ENCODE data around the gene TENM4.

TENM4 gene

DNA sequence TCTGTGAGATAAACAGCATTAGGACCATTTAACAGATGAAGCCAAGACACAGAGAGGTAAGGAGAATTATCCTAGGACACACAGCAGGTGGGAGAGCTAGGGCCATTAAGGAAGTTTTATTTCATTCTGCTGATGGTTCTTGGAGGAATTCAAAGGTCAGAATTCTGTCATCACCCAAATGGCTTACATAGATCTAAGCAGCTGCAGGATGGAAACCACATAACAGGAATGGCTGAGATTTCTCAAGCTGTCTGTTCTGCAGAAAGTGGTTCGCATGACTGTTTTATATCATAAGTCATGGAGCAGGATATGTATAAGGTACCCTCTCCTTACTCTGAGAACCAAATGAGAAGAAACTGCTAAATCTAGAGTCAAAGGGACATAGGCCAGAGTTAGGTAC is 702.9 kb downstream of the TENM4 start:
- ChIA-PET POLR2A (no interaction called here), CTCF (interaction anchor here (1.0 kb wide), 1 partner anchor 22 kb away, joined by 3 read pairs; no protein-coding TSS in a partner anchor)
- no peak for DNase-seq (ENCODE audit: extremely low spot score)
- no peak for TF ChIP-seq FOXA1 (IDR thresholded peaks at IDR 0.05)
- TF ChIP-seq LEF1 (IDR thresholded peaks at IDR 0.05; ENCODE audit: borderline replicate concordance), result no peak
- no peak for TF ChIP-seq ARNT (IDR thresholded peaks at IDR 0.05)
- no peak for TF ChIP-seq HDGF (IDR thresholded peaks at IDR 0.05; ENCODE audit: borderline replicate concordance)
- no peak for TF ChIP-seq ZNF384 (IDR thresholded peaks at IDR 0.05)
- no peak for TF ChIP-seq FOXK2 (IDR thresholded peaks at IDR 0.05)
- no peak for TF ChIP-seq ELF4 (IDR thresholded peaks at IDR 0.05)
- TF ChIP-seq CTBP1 (IDR thresholded peaks at IDR 0.05; ENCODE audit: borderline replicate concordance), result no peak
- no peak for TF ChIP-seq SP1 (IDR thresholded peaks at IDR 0.05)
- TF ChIP-seq BHLHE40 (IDR thresholded peaks at IDR 0.05; ENCODE audit: borderline replicate concordance), result no peak
- TF ChIP-seq L3MBTL2 (conservative IDR thresholded peaks at IDR 0.05), result no peak
- TF ChIP-seq, protein P1, sequence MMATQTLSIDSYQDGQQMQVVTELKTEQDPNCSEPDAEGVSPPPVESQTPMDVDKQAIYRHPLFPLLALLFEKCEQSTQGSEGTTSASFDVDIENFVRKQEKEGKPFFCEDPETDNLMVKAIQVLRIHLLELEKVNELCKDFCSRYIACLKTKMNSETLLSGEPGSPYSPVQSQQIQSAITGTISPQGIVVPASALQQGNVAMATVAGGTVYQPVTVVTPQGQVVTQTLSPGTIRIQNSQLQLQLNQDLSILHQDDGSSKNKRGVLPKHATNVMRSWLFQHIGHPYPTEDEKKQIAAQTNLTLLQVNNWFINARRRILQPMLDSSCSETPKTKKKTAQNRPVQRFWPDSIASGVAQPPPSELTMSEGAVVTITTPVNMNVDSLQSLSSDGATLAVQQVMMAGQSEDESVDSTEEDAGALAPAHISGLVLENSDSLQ (IDR thresholded peaks at IDR 0.05), result no peak
- TF ChIP-seq TARDBP (IDR thresholded peaks at IDR 0.05), result no peak
- no peak for TF ChIP-seq NFRKB (IDR thresholded peaks at IDR 0.05)

DNA sequence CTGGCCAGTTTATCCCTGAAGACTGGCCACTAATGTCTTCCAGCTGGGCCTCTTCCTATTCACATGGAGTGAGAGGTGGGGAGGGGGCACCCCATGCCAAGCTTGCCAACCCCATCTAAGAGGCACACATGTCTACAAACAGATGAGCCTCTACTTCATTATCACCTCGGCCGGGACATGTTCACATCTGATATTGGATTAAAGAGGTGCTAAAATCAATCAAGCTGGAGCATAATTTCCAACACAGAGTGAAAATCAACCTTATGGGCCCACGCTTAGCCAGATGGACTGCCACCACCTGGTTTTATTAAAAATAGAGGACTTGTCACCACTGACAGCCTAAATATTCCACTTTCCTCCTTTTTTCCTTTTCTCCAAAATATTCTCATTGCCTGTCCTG is 703.5 kb downstream of the TENM4 start:
- ChIA-PET POLR2A (no interaction called here), CTCF (interaction anchor here (1.0 kb wide), 1 partner anchor 22 kb away, joined by 3 read pairs; no protein-coding TSS in a partner anchor)
- DNase-seq (ENCODE audit: extremely low spot score), result no peak
- TF ChIP-seq FOXM1 (IDR thresholded peaks at IDR 0.05; ENCODE audit: borderline replicate concordance) (no peak), SUZ12 (IDR thresholded peaks at IDR 0.05) (no peak), ZNF384 (IDR thresholded peaks at IDR 0.05) (no peak), L3MBTL2 (conservative IDR thresholded peaks at IDR 0.05) (no peak), SP1 (IDR thresholded peaks at IDR 0.05) (no peak), BHLHE40 (IDR thresholded peaks at IDR 0.05; ENCODE audit: borderline replicate concordance) (no peak), LEF1 (IDR thresholded peaks at IDR 0.05; ENCODE audit: borderline replicate concordance) (no peak), ARNT (IDR thresholded peaks at IDR 0.05) (no peak), CTBP1 (IDR thresholded peaks at IDR 0.05; ENCODE audit: borderline replicate concordance) (no peak)
- TF ChIP-seq, protein P1 (IDR thresholded peaks at IDR 0.05), result no peak

DNA sequence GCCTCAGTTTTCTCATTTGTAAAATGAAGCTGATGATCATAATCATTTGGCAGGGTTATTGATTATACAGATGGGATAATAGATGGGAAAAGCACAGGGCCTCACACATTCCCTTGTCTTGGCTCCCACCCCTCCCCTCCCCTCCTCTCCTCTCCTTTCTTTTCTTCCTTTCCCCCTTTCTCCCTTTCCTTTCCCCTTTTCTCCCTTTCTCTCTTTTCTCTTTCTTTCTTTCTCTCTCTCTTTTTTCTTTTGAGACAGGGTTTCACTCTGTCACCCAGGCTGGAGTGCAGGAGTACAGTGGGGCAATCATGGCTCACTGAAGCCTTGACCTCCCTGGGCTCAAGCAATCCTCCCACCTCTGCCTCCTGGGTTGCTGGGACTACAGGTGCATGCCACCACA is 705.1 kb downstream of the TENM4 start:
- POLR2A ChIA-PET, result no interaction called here
- DNase-seq (ENCODE audit: extremely low spot score), result no peak
- CTCF ChIA-PET, result interaction anchor here (1.1 kb wide), 1 partner anchor 90 kb away, joined by 3 read pairs; no protein-coding TSS in a partner anchor
- TF ChIP-seq CTBP1 (IDR thresholded peaks at IDR 0.05; ENCODE audit: borderline replicate concordance) (no peak), HDGF (IDR thresholded peaks at IDR 0.05; ENCODE audit: borderline replicate concordance) (no peak), FOXK2 (IDR thresholded peaks at IDR 0.05) (no peak), NFRKB (IDR thresholded peaks at IDR 0.05) (no peak), ELF4 (IDR thresholded peaks at IDR 0.05) (no peak), SP1 (IDR thresholded peaks at IDR 0.05) (no peak), LEF1 (IDR thresholded peaks at IDR 0.05; ENCODE audit: borderline replicate concordance) (no peak), ZNF384 (IDR thresholded peaks at IDR 0.05) (no peak), FOXM1 (IDR thresholded peaks at IDR 0.05; ENCODE audit: borderline replicate concordance) (no peak), FOXA1 (IDR thresholded peaks at IDR 0.05) (no peak), TARDBP (IDR thresholded peaks at IDR 0.05) (no peak), L3MBTL2 (conservative IDR thresholded peaks at IDR 0.05) (no peak), SUZ12 (IDR thresholded peaks at IDR 0.05) (no peak), ARNT (IDR thresholded peaks at IDR 0.05) (no peak), BHLHE40 (IDR thresholded peaks at IDR 0.05; ENCODE audit: borderline replicate concordance) (no peak)
- TF ChIP-seq, protein P1 (IDR thresholded peaks at IDR 0.05), result no peak

DNA sequence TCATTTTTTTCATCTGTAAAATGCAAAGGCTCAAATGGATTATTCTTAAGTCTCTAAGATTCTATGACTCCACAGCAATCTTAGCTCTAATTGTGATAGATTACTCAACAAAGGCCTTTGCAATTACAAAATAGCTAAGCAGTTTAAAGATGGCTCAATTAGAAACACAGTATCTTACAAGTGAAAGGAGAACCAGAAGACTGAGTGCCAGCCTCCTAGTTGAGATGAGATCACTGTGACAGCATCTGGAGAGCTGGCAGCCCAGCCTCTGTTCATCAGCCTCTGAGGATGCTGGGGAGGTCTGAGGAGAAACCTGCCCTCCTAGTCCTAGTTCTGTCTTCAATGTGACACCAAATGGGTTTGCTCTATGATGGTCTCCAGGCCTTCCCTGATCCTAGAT is 707.8 kb downstream of the TENM4 start:
- POLR2A ChIA-PET, result no interaction called here
- CTCF ChIA-PET, result interaction anchor here (0.7 to 0.9 kb wide), 2 partner anchors 12 to 16 kb away, joined by 3 to 4 read pairs; no protein-coding TSS in a partner anchor
- TF ChIP-seq FOXM1 (IDR thresholded peaks at IDR 0.05; ENCODE audit: borderline replicate concordance) (no peak), HDGF (IDR thresholded peaks at IDR 0.05; ENCODE audit: borderline replicate concordance) (no peak), NFRKB (IDR thresholded peaks at IDR 0.05) (no peak), FOXA1 (IDR thresholded peaks at IDR 0.05) (no peak), ARNT (IDR thresholded peaks at IDR 0.05) (no peak), ELF4 (IDR thresholded peaks at IDR 0.05) (no peak), BHLHE40 (IDR thresholded peaks at IDR 0.05; ENCODE audit: borderline replicate concordance) (no peak), SP1 (IDR thresholded peaks at IDR 0.05) (no peak)
- TF ChIP-seq, protein P1 (IDR thresholded peaks at IDR 0.05), result no peak
- no peak for DNase-seq (ENCODE audit: extremely low spot score)

DNA sequence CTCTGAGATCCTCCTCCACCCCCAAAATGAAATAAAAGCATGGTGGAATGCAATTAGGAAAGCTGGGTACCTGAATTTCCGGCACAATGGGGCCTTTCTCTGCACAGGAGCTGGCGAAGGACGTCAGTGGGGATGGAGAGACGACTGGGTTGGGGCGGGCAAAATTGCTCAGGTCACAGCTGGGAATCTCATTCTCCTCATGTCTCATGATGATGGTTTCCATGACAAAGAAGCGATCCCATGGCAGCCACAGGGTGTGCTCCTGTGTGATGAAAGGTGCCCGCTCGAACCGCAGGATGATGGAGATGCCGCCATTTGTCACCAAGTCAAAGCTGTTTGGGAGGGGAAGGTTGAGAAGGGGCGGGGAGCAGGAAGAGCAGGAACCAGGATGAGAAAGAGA is 708.6 kb downstream of the TENM4 start:
- CTCF ChIA-PET, result no interaction called here
- POLR2A ChIA-PET, result no interaction called here
- no peak for DNase-seq (ENCODE audit: extremely low spot score)
- TF ChIP-seq TARDBP (IDR thresholded peaks at IDR 0.05) (no peak), FOXM1 (IDR thresholded peaks at IDR 0.05; ENCODE audit: borderline replicate concordance) (no peak), ELF4 (IDR thresholded peaks at IDR 0.05) (no peak), BHLHE40 (IDR thresholded peaks at IDR 0.05; ENCODE audit: borderline replicate concordance) (no peak), L3MBTL2 (conservative IDR thresholded peaks at IDR 0.05) (no peak), SUZ12 (IDR thresholded peaks at IDR 0.05) (no peak)

DNA sequence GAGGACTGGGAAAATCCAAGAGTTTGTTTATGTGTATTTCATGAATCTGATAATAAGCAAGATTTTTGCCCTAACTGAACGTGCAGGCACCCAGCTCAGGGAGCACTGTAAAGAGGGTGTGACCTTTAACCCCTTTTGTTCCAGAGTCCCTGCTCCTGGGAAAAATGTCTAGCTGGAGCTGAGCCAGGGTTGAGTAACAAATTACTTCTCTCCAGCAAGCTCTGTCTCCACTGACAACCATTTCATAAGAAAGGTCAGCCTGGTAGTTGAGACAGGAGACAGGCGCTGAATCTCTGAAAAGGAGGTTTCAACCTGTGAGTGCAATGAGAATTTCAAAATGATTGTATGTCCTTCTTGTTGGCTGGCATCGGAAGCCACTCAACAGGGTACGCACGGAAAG is 709.8 kb downstream of the TENM4 start:
- no peak for DNase-seq (ENCODE audit: extremely low spot score)
- ChIA-PET CTCF (interaction anchor here (0.7 to 0.9 kb wide), 2 partner anchors 86 to 172 kb away, joined by 3 read pairs; no protein-coding TSS in a partner anchor), POLR2A (no interaction called here)
- TF ChIP-seq ELF4 (IDR thresholded peaks at IDR 0.05) (no peak), ARNT (IDR thresholded peaks at IDR 0.05) (no peak), ZNF384 (IDR thresholded peaks at IDR 0.05) (no peak), FOXM1 (IDR thresholded peaks at IDR 0.05; ENCODE audit: borderline replicate concordance) (no peak), SP1 (IDR thresholded peaks at IDR 0.05) (no peak), SUZ12 (IDR thresholded peaks at IDR 0.05) (no peak), FOXK2 (IDR thresholded peaks at IDR 0.05) (no peak), CTBP1 (IDR thresholded peaks at IDR 0.05; ENCODE audit: borderline replicate concordance) (no peak), TARDBP (IDR thresholded peaks at IDR 0.05) (no peak), L3MBTL2 (conservative IDR thresholded peaks at IDR 0.05) (no peak), FOXA1 (IDR thresholded peaks at IDR 0.05) (no peak), NFRKB (IDR thresholded peaks at IDR 0.05) (no peak), LEF1 (IDR thresholded peaks at IDR 0.05; ENCODE audit: borderline replicate concordance) (no peak)
- TF ChIP-seq, protein P1 (IDR thresholded peaks at IDR 0.05), result no peak

Data from HEK293T (cell line).